Fibroblast of pulmonary artery (primary cell): ENCODE results near the gene PRICKLE2.

Experiments
- DNase-seq: peaks from one replicate; pipeline ENCODE4 v3.0.0-alpha.2; 2010; ENCODE audit warnings: low read depth
- H3K4me3 ChIP-seq: replicated peaks from 2 replicates; pipeline ENCODE4 v1.5.1; 2011; ENCODE audit warnings: low read depth, mild to moderate bottlenecking, control low read depth, low read length, moderate library complexity
- TF ChIP-seq, protein P1 (sequence below): IDR thresholded peaks from 2 replicates; pipeline ENCODE4 v1.5.1; 2011; ENCODE audit warnings: mild to moderate bottlenecking, control low read depth, low read length, inconsistent platforms; ENCODE audit errors: missing control alignments

The PRICKLE2 gene

DNA sequence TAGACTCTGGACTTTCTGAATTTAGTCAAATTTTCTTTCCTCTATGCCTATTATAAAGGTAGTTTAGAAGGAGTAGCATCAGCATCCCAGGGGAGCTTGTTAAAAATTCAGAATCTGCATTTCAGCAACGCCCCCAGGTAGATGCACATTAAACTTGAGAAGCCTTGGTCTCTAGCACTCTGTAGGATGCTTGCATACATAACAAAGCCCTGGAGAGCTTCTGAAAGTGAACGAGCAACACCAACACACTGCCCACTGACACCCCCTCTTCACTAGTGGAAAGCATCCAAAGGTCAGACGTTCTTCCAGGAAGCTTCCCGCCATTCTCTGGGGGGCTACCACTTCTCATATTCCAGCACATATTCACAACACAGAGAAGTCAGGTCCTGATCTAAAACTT lies 6.5 kb downstream of the PRICKLE2 start:
- no peak overlapping the region for H3K4me3 ChIP-seq
- TF ChIP-seq, protein P1, sequence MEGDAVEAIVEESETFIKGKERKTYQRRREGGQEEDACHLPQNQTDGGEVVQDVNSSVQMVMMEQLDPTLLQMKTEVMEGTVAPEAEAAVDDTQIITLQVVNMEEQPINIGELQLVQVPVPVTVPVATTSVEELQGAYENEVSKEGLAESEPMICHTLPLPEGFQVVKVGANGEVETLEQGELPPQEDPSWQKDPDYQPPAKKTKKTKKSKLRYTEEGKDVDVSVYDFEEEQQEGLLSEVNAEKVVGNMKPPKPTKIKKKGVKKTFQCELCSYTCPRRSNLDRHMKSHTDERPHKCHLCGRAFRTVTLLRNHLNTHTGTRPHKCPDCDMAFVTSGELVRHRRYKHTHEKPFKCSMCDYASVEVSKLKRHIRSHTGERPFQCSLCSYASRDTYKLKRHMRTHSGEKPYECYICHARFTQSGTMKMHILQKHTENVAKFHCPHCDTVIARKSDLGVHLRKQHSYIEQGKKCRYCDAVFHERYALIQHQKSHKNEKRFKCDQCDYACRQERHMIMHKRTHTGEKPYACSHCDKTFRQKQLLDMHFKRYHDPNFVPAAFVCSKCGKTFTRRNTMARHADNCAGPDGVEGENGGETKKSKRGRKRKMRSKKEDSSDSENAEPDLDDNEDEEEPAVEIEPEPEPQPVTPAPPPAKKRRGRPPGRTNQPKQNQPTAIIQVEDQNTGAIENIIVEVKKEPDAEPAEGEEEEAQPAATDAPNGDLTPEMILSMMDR = no peak
- DNase-seq = no peak

DNA sequence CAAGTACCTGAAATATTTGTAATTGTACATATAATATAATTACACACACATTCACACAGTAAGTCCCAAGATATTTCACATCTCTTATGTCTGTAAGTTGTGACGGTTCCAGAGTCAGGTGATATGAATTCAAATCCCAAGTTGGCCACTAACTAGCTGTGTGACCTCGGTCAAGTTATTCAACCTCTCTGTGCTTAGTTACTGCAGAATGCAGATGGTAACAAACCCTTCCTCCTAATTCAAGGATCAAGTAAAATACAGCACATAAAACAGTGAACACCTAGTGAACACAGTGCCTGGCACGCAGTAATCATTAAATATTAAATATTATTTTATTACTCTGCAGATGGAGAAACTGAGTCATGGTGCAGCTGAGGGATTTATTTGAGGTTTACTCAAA lies 6.9 kb downstream of the PRICKLE2 start:
- TF ChIP-seq, protein P1 = no peak

DNA sequence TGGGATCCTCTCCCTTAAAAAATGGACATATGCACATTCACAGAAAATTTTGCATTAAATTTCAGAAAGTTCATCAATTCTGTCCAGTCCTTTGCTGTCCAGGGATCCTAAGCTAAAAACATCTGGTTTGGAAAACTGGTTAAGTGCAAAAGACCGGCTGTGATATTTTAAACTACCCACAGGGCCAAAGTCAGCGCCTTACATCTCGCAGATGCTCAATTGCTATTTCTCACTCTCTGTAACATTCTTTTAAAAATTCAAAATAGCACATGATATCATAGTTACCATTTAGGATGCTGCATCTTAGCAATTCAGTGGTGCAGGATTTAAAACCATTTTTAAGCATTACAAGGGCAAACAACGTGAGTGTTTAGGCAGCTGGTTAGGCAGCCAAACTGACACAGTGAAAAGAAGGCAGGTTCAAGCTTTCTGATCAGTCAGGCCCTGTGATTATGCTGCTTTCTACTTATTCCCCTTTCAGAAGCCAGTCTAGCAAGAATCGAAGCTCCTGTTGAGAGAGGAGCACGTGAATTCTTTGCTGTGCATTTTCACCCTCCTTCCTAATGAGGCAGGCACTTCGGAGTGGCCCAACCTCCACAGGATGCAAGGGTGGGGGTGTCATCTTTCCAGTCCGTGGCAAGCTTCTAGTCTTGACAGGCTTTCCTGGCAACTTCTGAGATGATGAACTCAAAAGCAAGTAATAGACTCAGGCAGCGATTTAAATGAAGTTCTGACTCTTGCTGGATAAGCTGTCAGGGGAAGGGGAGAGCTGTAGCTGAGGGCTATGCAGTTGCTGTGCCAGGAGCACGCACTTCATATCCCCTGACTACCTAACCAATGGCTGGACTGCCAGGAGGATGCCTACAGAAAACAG lies 8.8 kb downstream of the PRICKLE2 start:
- DNase-seq = peak; percentile 55
- no peak overlapping the region for H3K4me3 ChIP-seq
- TF ChIP-seq, protein P1 = no peak

More for the DNA sequence above, 6.9 kb downstream of the PRICKLE2 start:
- H3K4me3 ChIP-seq = no peak overlapping the region
- no peak for DNase-seq

DNA sequence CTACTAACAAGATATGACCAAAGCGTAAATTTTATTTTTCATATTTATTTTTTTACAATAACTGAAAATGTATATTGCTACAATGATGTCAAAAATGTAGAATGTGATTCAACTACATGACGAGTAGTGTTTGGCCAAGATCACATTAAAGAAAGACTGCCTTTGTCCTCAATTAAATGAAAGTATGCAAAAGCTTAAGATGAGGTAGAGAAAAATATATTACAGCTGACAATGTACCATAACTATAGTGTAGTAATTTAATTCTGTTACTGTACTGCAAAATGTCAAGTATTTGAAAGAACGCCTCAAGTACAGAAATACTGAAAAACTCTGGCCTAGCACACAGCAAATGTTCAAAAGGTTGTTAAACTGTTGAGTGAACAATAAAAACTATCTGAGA lies 9.7 kb downstream of the PRICKLE2 start:
- H3K4me3 ChIP-seq = no peak overlapping the region
- DNase-seq = no peak
- TF ChIP-seq, protein P1 = no peak

DNA sequence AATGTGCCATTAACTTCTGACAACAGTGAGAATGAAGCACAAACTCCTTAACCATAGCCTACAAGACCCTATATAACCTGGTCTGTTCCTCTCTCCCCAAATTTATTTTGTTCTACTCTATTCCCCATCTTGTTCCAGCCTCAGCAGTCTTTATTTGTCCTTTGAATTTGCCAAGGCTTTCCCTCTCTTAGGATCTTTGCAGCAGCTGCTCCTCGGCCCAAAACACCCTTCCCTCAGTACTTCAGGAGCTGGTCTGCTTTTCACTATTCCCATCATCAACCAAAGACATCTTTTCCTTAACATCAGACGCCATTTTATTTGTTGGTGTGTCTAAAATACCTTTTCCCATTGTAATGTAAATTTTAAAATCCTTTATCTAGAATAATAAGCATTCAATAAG lies 10.2 kb downstream of the PRICKLE2 start:
- H3K4me3 ChIP-seq = peak overlapping the region; percentile 53
- DNase-seq = no peak
- TF ChIP-seq, protein P1 = no peak

DNA sequence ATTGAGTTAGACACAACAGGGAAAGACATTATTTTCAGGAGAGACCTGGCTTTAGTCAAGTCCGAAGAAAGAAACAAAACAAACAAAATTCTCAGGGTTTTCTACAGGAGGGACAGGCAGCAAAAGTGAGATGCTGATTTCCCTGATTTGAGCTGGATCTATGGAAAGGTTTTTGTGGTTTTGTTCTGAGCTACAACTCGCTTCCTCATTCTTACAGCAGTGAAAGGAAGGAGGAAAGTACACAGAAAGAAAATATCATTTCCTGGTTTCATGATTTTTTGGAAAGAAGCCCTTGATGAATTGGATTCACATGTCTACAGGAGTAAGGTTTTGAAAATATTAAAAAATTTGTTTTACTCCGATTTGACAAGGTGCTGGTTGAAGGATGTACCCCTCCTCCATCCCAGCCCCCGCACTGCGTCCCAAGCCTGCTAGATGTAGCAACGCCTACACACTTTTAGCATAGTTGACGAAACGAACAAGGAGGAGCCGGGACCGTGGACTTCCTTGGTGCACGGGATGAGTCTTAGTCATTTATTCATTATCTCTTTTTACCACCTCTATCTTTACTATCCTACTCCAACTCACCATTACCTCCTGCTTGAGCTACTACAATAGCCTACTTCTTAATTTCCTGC lies 10.8 kb downstream of the PRICKLE2 start:
- TF ChIP-seq, protein P1 = no peak
- DNase-seq = peak; percentile 81
- peak overlapping the region; percentile 53 for H3K4me3 ChIP-seq

DNA sequence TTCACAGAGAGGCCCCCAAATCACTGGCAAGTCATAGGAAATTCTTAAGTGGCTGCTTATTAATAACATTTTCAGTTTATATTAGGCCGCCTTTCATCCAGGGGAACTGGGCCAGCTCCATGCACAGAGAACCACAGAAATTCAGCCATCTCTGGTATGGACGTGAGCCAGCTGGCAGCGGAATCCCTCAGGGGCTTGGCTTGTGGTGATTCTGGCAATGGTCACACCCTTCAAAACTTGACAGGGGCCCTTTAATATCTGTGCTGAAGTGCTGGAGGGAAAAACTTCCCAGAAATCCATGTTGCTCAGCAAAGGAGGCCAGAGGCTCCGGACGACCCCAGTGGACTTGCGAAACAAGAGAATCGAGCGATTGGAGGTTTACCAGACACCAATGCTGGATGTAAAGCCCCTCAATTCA lies 11.3 kb downstream of the PRICKLE2 start:
- TF ChIP-seq, protein P1 = no peak
- peak; percentile 95 for DNase-seq
- H3K4me3 ChIP-seq = peak overlapping the region; percentile 53
